GM20431 (cell line): ENCODE data around the gene ROMO1.
"Not testable (repeated sequence)": the region's sequence is repeated elsewhere in the genome, so short reads cannot be mapped to it uniquely, and the experiment has no call there.

Experiments used
- in situ Hi-C: fragments of 300-500 bp; cut with MseI, MboI; formaldehyde crosslinking; loops from one replicate; pipeline ENCODE4 v1.15.0; 2020; ENCODE audit warnings: low sequenced_read_pairs; ENCODE audit not compliant: unreplicated experiment

The ROMO1 gene

GRCh38 chr20:35680452-35681183, 18.6 kb upstream of the ROMO1 start:
- in situ Hi-C loops, result no loop called here

GRCh38 chr20:35681960-35682359, 17.2 kb upstream of the ROMO1 start:
- in situ Hi-C loops, result no loop called here

GRCh38 chr20:35685368-35685767, 13.8 kb upstream of the ROMO1 start:
- in situ Hi-C loops, result not testable (repeated sequence)

GRCh38 chr20:35686872-35687271, 12.3 kb upstream of the ROMO1 start:
- in situ Hi-C loops, result not testable (repeated sequence)

GRCh38 chr20:35690265-35690664, 8.9 kb upstream of the ROMO1 start:
- in situ Hi-C loops, result no loop called here

GRCh38 chr20:35695245-35695749, 3.9 kb upstream of the ROMO1 start:
- in situ Hi-C loops, result no loop called here

- in situ Hi-C loops, result no loop called here
These were observed 3.2 kb upstream of the ROMO1 start for GRCh38 chr20:35695978-35696377.

GRCh38 chr20:35697696-35698297, 1.4 kb upstream of the ROMO1 start:
- in situ Hi-C loops, result no loop called here

GRCh38 chr20:35698298-35699126, 693 bp upstream of the ROMO1 start:
- in situ Hi-C loops, result no loop called here

- in situ Hi-C loops, result no loop called here
These were observed 886 bp downstream of the ROMO1 start for GRCh38 chr20:35699957-35700624.

- in situ Hi-C loops, result no loop called here
These were observed 1.5 kb downstream of the ROMO1 start for GRCh38 chr20:35700625-35701148.

GRCh38 chr20:35702051-35702823, 3.0 kb downstream of the ROMO1 start:
- in situ Hi-C loops, result no loop called here

GRCh38 chr20:35702824-35703695, 3.9 kb downstream of the ROMO1 start:
- in situ Hi-C loops, result no loop called here

- in situ Hi-C loops, result no loop called here
These were observed 5.5 kb downstream of the ROMO1 start for GRCh38 chr20:35704514-35705261.

GRCh38 chr20:35705894-35706293, 6.7 kb downstream of the ROMO1 start:
- in situ Hi-C loops, result not testable (repeated sequence)

- in situ Hi-C loops, result not testable (repeated sequence)
These were observed 7.7 kb downstream of the ROMO1 start for GRCh38 chr20:35706591-35707529.

GRCh38 chr20:35708502-35708901, 9.3 kb downstream of the ROMO1 start:
- in situ Hi-C loops, result no loop called here
